Gastroesophageal sphincter (tissue), 4 donors: Measurements from ENCODE around the gene KCTD2. TPM values are rescaled to one million over a fixed set of nuclear protein-coding genes. Genes with fewer than 3 reads are reported as not detected.

Experiments
- ATAC-seq: fragments of 150-250 bp; one replicate; pipeline ENCODE4 v1.9.1; 2016; ENCODE audit warnings: mild to moderate bottlenecking, moderate library complexity
- H3K27ac ChIP-seq, 4 donors: fragments of 200-600 bp; sonication (generic) in 3 of 4; 1 replicate in 3 of 4; 2 replicates in 1 of 4; pipeline ENCODE4 v1.5.1; 2016 to 2019
- H3K27me3 ChIP-seq: fragments of 200-600 bp; sonication (generic); one replicate; pipeline ENCODE4 v1.5.1; 2019
- H3K36me3 ChIP-seq, 2 donors: fragments of 200-600 bp; sonication (generic); one replicate each; pipeline ENCODE4 v1.5.1; 2019; ENCODE audit warnings: control low read depth in 1 of 2
- H3K4me1 ChIP-seq, 3 donors: fragments of 200-600 bp; sonication (generic); 1 replicate in 2 of 3; 2 replicates in 1 of 3; pipeline ENCODE4 v1.5.1; 2016 to 2019; ENCODE audit warnings: control low read depth in 2 of 3
- H3K4me3 ChIP-seq, 2 donors: fragments of 200-600 bp; sonication (generic); one replicate each; pipeline ENCODE4 v1.5.1; 2019; ENCODE audit warnings: mild to moderate bottlenecking in 1 of 2, moderate library complexity in 1 of 2
- H3K9me3 ChIP-seq, 3 donors: fragments of 200-600 bp; sonication (generic); one replicate each; pipeline ENCODE4 v1.5.1; 2017 to 2019; ENCODE audit warnings: control low read depth in 2 of 3
- EP300 ChIP-seq: sonication (generic); formaldehyde crosslinking; IDR thresholded peaks from one replicate; pipeline ENCODE4 v1.6.1; 2017; ENCODE audit warnings: antibody characterized with exemption, mild to moderate bottlenecking
- POLR2A ChIP-seq, 2 donors: fragments of 450-650 bp; IDR thresholded peaks; one replicate each; pipeline ENCODE4 v1.6.1; 2017; ENCODE audit warnings: antibody characterized with exemption in 2 of 2, mild to moderate bottlenecking in 2 of 2, moderate library complexity in 1 of 2
- POLR2AphosphoS5 ChIP-seq: sonication (generic); formaldehyde crosslinking; IDR thresholded peaks from one replicate; pipeline ENCODE4 v1.6.1; 2017; ENCODE audit warnings: antibody characterized with exemption
- WGBS, 2 donors: methylation state at CpG; one replicate each; pipeline ENCODE4 v1.1.5; 2018; ENCODE audit warnings: low coverage in 1 of 2; 5-methylcytosine and 5-hydroxymethylcytosine counted together
- total RNA-seq, 4 donors: library from RNA; depleted of rRNA; stranded (reverse); fragments of >200 nt; gene quantifications; one replicate each; pipeline ENCODE4 v1.1.0, GENCODE V29; 2016
- TF ChIP-seq, protein P1 (sequence below), 4 experiments: fragments of 200-600 bp in 2 of 4; fragments of 450-650 bp in 2 of 4; sonication (generic) in 1 of 4; IDR thresholded peaks; one replicate each; pipeline ENCODE4 v1.5.1; 2017 to 2019; ENCODE audit warnings: antibody characterized with exemption in 4 of 4, mild to moderate bottlenecking in 2 of 4, moderate library complexity in 2 of 4

KCTD2 gene
- total RNA-seq, 4 donors from 2014 or later, result 27.1 to 39.7 (median 28.8) TPM

- H3K36me3 ChIP-seq, result peaks cover 0 to 21% of the 10 kb centered on the region in 2 donors
- 50 to 52% methylated on average over 7 to 11 of the region's 14 CpGs for WGBS, 2 donors
- H3K27ac ChIP-seq, result peak overlapping the region in 1 of 4 donors; percentile 12
- H3K9me3 ChIP-seq, result no peaks in the 10 kb centered on the region
- no peak for TF ChIP-seq POLR2A (IDR thresholded peaks at IDR 0.05)
- TF ChIP-seq, protein P1, sequence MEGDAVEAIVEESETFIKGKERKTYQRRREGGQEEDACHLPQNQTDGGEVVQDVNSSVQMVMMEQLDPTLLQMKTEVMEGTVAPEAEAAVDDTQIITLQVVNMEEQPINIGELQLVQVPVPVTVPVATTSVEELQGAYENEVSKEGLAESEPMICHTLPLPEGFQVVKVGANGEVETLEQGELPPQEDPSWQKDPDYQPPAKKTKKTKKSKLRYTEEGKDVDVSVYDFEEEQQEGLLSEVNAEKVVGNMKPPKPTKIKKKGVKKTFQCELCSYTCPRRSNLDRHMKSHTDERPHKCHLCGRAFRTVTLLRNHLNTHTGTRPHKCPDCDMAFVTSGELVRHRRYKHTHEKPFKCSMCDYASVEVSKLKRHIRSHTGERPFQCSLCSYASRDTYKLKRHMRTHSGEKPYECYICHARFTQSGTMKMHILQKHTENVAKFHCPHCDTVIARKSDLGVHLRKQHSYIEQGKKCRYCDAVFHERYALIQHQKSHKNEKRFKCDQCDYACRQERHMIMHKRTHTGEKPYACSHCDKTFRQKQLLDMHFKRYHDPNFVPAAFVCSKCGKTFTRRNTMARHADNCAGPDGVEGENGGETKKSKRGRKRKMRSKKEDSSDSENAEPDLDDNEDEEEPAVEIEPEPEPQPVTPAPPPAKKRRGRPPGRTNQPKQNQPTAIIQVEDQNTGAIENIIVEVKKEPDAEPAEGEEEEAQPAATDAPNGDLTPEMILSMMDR (IDR thresholded peaks at IDR 0.05), result no peak
- no peak for TF ChIP-seq POLR2AphosphoS5
- no peak for TF ChIP-seq EP300
- peaks cover 0 to 24% (median 6%) of the 10 kb centered on the region in 3 donors for H3K4me1 ChIP-seq
- H3K4me3 ChIP-seq, result no peak overlapping the region
- ATAC-seq, result peak; percentile 78
- no peaks in the 10 kb centered on the region for H3K27me3 ChIP-seq
Observed at GRCh38 chr17:75096082-75096625, 49.1 kb downstream of the KCTD2 start.

DNA sequence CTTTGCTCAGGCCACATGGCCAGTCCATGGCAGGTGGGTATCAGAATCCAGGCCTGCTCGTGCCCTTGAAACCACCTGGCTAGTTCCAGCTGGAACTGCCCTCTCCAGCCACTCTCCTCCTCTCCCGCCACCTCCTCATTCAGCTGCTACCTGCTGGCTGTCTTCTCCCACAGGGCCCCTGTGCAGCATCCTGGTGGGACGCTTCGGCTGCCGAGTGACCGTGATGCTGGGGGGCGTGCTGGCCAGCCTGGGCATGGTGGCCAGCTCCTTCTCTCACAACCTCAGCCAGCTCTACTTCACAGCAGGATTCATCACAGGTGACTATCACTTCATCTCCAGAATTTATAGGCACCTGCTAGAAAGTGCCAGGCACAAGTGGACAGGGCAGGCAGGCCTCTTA lies 50.8 kb downstream of the KCTD2 start:
- no CpG with 5 or more reads among the region's 7 CpGs for WGBS, 2 donors

GRCh38 chr17:75098861-75099260 lies 51.8 kb downstream of the KCTD2 start:
- Histone ChIP-seq H3K27ac (no peak overlapping the region), H3K9me3 (no peaks in the 10 kb centered on the region), H3K4me1 (peaks cover 0 to 8% (median 0%) of the 10 kb centered on the region in 3 donors), H3K36me3 (peaks cover 0 to 21% of the 10 kb centered on the region in 2 donors), H3K4me3 (no peak overlapping the region), H3K27me3 (no peaks in the 10 kb centered on the region)
- 84 to 88% methylated on average over 7 of the region's 7 CpGs for WGBS, 2 donors
- ATAC-seq, result no peak
- TF ChIP-seq, protein P1 (IDR thresholded peaks at IDR 0.05), result no peak
- no peak for TF ChIP-seq POLR2A (IDR thresholded peaks at IDR 0.05)
- no peak for TF ChIP-seq POLR2AphosphoS5
- no peak for TF ChIP-seq EP300

More for the DNA sequence above, 50.8 kb downstream of the KCTD2 start:
- no peaks in the 10 kb centered on the region for H3K27me3 ChIP-seq
- TF ChIP-seq EP300 (no peak), POLR2A (IDR thresholded peaks at IDR 0.05) (no peak), POLR2AphosphoS5 (no peak)
- TF ChIP-seq, protein P1 (IDR thresholded peaks at IDR 0.05), result no peak
- H3K4me3 ChIP-seq, result no peak overlapping the region
- no peaks in the 10 kb centered on the region for H3K9me3 ChIP-seq
- H3K27ac ChIP-seq, result no peak overlapping the region
- H3K4me1 ChIP-seq, result peaks cover 0 to 15% (median 0%) of the 10 kb centered on the region in 3 donors
- no peak for ATAC-seq
- peaks cover 0 to 21% of the 10 kb centered on the region in 2 donors for H3K36me3 ChIP-seq

- no peak for TF ChIP-seq POLR2AphosphoS5
- TF ChIP-seq POLR2A (IDR thresholded peaks at IDR 0.05), result no peak
- TF ChIP-seq, protein P1 (IDR thresholded peaks at IDR 0.05), result no peak
- TF ChIP-seq EP300, result no peak
- H3K9me3 ChIP-seq, result no peaks in the 10 kb centered on the region
- H3K27me3 ChIP-seq, result no peaks in the 10 kb centered on the region
- no peak overlapping the region for H3K4me3 ChIP-seq
- 93 to 97% methylated on average over 3 to 12 of the region's 31 CpGs for WGBS, 2 donors
- H3K36me3 ChIP-seq, result peaks cover 0 to 21% of the 10 kb centered on the region in 2 donors
- no peak overlapping the region for H3K27ac ChIP-seq
- ATAC-seq, result no peak
- H3K4me1 ChIP-seq, result peaks cover 0 to 8% (median 0%) of the 10 kb centered on the region in 3 donors
Observed at GRCh38 chr17:75099881-75100595, 53.0 kb downstream of the KCTD2 start.
